Measurements from ENCODE around the gene RAPGEF3.

DNA sequence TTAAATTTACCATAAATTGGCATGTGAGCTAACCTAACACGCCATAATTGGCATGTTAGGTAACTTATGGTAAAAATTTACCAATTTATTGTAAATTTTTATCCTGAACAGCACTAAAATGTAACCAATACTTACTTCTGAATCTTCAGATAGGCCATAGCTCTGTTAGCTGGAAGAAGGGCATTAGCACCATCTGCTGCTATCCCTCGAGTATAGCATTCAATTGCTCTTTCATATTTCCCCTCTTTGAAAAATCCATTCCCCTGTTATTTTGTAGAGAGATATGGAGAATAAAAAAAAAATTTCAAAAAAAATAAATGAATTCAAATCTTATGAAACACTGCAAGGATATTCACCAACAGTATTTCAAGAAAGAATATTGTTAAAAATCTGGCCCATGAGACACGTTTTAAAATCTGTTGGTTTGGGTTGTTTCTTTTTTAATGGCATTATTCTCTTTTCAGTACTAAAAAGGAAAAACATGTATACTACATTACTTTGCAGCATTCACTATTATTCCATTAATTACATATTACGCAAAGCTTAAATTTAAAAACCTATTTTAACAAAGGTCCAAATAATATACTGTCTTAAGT, 71.9 kb downstream of the RAPGEF3 start:
- TF ChIP-seq POLR2AphosphoS5 (IDR thresholded peaks at IDR 0.05; ENCODE audit: borderline replicate concordance, low read depth, low read length), result no peak
- TF ChIP-seq EZH2 (IDR thresholded peaks at IDR 0.05), result no peak
- no peak for TF ChIP-seq FOXP2 (optimal IDR thresholded peaks at IDR 0.05; ENCODE audit: control extremely low read depth, extremely low read length, insufficient read depth)

All from SK-N-MC (cell line).